Activated T-helper 1 cell treated with anti-CD3 and anti-CD28 coated beads, Interleukin-12 subunit alpha, Interleukin-12 subunit beta, Interleukin-2, Interleukin-4 antibody, amounts not matched to agents 30 ng/mL and 10 ng/mL and 1 ng/mL, durations not matched to agents 14 hours and 24 hours and 36 hours (primary cell): ENCODE data around the gene GP1BA. TPM values are rescaled to one million over a fixed set of nuclear protein-coding genes. Genes with fewer than 3 reads are reported as not detected.

Experiments
- DNase-seq: peaks from one replicate; pipeline ENCODE4 v3.0.0; 2021; ENCODE audit warnings: low spot score
- H3K27ac Mint-ChIP-seq: one replicate; pipeline ENCODE4 v1.8.0; 2021; ENCODE audit warnings: mild to moderate bottlenecking, mixed read lengths
- H3K27me3 Mint-ChIP-seq: one replicate; pipeline ENCODE4 v1.8.0; 2022; ENCODE audit warnings: mild to moderate bottlenecking, moderate library complexity, mixed read lengths; ENCODE audit not compliant: insufficient read depth
- H3K36me3 Mint-ChIP-seq: one replicate; pipeline ENCODE4 v1.8.0; 2021; ENCODE audit warnings: low read depth, mixed read lengths
- H3K4me1 Mint-ChIP-seq: one replicate; pipeline ENCODE4 v1.8.0; 2021; ENCODE audit warnings: low read depth, mixed read lengths
- H3K4me3 Mint-ChIP-seq: one replicate; pipeline ENCODE4 v1.8.0; 2021; ENCODE audit warnings: mild to moderate bottlenecking, moderate library complexity, mixed read lengths
- H3K9me3 Mint-ChIP-seq: one replicate; pipeline ENCODE4 v1.8.0; 2021; ENCODE audit warnings: mixed read lengths
- intact Hi-C: fragments of 100-400 bp; cut with micrococcal nuclease; formaldehyde crosslinking; loops from one replicate; pipeline ENCODE4 v1.15.1; 2024
- total RNA-seq: library from RNA; stranded (reverse); gene quantifications from 2 replicates; pipeline ENCODE4 v1.2.3, GENCODE V29; 2022

GP1BA gene
- total RNA-seq, 1 donor from 2014 or later, result not detected

DNA sequence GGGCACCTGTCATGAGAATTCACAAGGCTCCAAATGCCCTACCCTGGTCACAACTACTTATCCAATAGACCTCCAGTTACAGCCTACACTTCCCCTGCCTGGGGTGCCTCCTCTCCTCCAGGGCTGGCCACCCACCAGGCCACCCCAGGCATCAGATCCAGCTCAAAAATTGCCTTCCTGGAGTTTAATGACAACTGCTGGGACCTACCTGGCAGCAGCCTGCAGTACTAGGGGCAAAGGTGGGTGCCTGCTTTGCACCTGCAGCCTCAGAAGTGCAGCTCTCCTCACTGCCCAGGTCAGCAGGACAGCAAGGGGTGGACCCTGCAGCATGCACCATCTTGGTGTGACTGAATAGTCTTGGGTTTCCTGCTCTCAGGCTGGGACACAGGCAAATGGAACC is 3.6 kb downstream of the GP1BA start:
- intact Hi-C loops, result no loop called here
- Mint-ChIP-seq H3K4me1 (peaks cover 27% of the 10 kb centered on the region), H3K27me3 (no peaks in the 10 kb centered on the region), H3K27ac (no peak overlapping the region), H3K9me3 (no peaks in the 10 kb centered on the region), H3K4me3 (no peak overlapping the region), H3K36me3 (peaks cover 39% of the 10 kb centered on the region)
- DNase-seq, result no peak

DNA sequence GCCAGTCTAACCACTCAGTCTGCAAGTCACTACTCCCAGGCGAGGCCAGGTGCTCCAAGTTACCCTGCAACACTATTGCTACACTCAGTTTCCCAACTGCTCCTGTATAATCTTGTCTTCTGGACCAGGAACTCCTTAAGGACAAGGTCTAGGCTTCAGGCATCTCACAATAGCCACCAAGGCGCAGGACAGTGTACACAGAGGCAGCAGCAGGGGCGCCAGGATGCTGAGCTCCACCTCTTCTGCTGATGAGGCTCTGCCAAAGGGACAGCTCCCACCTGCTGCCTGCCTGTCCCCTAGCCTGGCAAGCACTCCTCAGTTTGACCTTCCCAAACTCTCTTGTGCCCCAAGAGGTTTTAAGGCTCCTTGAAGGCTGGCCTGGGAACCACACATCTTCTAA is 4.4 kb downstream of the GP1BA start:
- no peak overlapping the region for H3K4me3 Mint-ChIP-seq
- intact Hi-C loops, result no loop called here
- H3K9me3 Mint-ChIP-seq, result no peaks in the 10 kb centered on the region
- peaks cover 36% of the 10 kb centered on the region for H3K36me3 Mint-ChIP-seq
- H3K27ac Mint-ChIP-seq, result peak overlapping the region; percentile 19
- H3K27me3 Mint-ChIP-seq, result no peaks in the 10 kb centered on the region
- no peak for DNase-seq
- peaks cover 35% of the 10 kb centered on the region for H3K4me1 Mint-ChIP-seq

DNA sequence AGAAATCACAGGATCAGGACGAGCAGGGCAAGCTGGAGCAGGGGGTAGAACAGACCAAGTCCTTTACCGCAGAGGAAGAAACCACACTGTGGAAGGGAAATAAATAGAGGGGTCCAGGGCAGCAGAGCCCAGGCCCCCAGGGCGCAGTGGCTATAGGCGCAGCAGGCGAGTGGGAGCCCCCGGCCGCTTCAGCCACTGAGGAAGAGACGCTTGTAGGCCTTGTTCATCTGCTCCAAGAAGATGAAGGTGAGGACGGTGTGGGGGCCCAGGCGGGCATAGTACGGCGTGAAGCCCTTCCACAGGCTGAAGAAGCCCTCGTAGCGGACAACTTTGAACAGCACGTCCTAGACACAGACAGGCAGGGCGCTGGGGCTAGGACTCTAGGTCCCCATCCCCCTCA is 5.5 kb downstream of the GP1BA start:
- DNase-seq, result no peak
- intact Hi-C loops, result no loop called here
- H3K27ac Mint-ChIP-seq, result no peak overlapping the region
- H3K9me3 Mint-ChIP-seq, result no peaks in the 10 kb centered on the region
- H3K4me3 Mint-ChIP-seq, result peak overlapping the region; percentile 45
- H3K36me3 Mint-ChIP-seq, result peaks cover 46% of the 10 kb centered on the region
- H3K27me3 Mint-ChIP-seq, result no peaks in the 10 kb centered on the region
- H3K4me1 Mint-ChIP-seq, result peaks cover 46% of the 10 kb centered on the region

DNA sequence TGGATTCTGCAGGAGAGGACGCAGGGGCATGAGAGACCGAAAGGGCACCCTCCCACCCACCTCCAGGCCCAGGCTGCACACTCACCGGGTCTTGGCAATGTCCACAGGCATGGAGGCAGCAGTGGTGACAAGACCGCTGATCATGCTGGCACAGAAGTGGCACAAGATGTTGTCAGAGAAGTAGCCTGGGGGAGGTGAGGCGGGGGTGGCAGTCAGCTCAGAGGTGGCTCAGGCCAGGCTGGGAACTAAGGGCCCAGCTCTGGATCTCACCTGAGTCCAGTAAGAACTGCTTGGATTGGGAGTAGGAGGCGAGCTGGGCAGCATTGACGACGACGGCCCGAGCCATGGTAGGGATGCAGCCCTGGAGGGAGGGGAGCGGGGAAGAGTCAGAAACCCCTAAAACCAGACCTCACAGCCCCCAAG is 6.0 kb downstream of the GP1BA start:
- H3K36me3 Mint-ChIP-seq, result peaks cover 51% of the 10 kb centered on the region
- H3K4me1 Mint-ChIP-seq, result peaks cover 51% of the 10 kb centered on the region
- no peaks in the 10 kb centered on the region for H3K27me3 Mint-ChIP-seq
- peak overlapping the region; percentile 100 for H3K4me3 Mint-ChIP-seq
- no peak overlapping the region for H3K27ac Mint-ChIP-seq
- intact Hi-C loops, result no loop called here
- no peak for DNase-seq
- no peaks in the 10 kb centered on the region for H3K9me3 Mint-ChIP-seq

DNA sequence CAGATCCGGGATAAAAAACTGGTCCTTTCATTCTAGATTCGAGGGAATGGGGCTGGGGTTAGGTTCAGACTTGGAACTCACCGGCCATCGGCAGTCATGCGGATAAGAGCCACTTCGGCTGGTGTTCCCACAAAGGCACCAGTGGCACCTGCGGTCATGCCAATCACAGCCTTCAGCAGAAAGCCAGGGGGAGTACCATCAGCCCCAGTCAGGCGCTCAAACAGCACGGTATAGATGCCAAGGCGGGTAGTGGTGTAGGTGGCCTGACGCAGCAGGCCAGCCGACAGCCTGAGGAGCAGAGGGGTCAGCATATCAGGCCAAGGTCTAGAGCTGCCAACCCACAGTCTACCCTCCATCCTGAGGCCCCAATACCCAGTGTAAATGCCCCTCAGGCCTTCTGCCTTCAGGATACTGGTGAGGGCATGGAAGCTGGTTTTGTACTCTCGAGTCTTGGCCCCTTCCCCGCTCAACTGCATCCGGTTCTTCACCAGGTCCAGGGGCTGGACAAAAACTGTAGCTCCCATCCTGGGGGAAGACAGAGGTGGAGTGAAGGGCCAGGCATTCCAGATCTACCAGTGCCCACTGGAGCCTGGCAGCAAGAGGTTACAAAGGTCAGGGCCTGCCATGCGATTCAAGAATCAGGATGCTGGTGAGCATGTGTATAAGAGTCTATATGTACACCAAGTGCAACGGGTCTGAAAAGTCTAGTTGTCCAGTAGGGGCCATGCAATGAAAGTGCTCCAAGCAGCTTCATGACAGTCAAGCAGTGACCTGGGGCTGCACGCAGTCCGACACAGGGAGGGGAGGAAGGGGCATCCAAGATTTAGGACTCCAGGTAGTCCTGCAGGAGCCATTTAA is 6.8 kb downstream of the GP1BA start:
- DNase-seq, result no peak
- Mint-ChIP-seq H3K36me3 (peaks cover 50% of the 10 kb centered on the region), H3K27ac (peak overlapping the region; percentile 87), H3K27me3 (no peaks in the 10 kb centered on the region), H3K9me3 (no peaks in the 10 kb centered on the region), H3K4me1 (peaks cover 54% of the 10 kb centered on the region), H3K4me3 (peak overlapping the region; percentile 100)
- intact Hi-C loops, result no loop called here

DNA sequence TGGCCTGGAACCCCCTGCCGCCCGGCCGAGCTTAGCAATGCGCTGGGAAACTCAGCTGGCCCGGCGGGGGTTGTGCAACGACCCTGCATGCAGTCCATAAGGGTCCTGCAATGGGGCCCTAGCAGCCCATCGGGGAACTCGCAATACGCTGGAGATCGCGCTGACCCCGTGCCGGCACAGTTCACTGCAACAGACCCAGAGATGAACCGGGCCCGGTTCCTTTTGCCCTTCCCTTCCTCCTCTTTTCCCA is 7.4 kb downstream of the GP1BA start:
- Mint-ChIP-seq H3K27me3 (no peaks in the 10 kb centered on the region), H3K27ac (peak overlapping the region; percentile 87), H3K4me1 (peaks cover 54% of the 10 kb centered on the region), H3K4me3 (peak overlapping the region; percentile 100), H3K36me3 (peaks cover 50% of the 10 kb centered on the region), H3K9me3 (no peaks in the 10 kb centered on the region)
- DNase-seq, result no peak
- intact Hi-C loops, result no loop called here

DNA sequence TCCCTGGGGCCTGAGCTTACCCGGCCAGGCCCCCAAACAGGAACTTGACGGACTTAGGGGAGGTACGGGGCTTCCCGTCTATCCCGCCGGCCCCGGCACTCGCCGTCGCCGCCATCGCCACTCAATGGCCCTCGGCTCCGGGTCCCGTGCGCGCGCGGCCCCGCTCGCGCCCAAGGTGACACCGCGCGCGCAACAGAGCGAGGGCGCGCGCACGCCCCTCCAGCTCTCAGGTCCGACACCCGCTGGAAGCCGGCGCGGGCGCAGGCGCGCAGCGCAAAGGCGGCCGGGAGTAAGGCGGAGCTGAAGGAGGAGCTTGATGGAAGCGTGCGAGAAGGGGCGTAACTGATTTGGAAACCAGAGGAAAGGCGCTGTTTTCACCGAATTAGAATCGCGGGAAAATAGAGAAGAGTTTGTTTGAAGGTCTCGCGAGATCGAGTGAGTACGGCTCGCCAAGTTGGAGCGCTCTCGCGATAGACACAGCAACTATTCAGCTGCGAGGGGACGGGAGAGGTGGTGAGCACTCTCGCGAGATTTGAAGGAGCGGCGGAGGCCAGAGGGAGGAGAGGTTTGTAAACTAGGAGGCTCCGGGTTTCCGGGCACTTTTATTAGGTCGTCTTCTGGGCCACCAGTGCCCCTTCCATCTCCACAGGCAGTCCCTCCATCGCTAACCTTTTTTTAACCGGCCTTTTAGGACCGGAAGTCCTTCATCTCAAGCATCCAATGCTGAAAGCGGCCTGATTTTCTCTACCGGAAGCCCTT is 7.9 kb downstream of the GP1BA start, which contains the start of the genes RNF167 and SLC25A11:
RNF167 (plus strand) TSS at position 473 of the 759 bp plus-strand sequence. CDS start 642 bp downstream, outside the sequence.
SLC25A11 (minus strand) TSS at position 251 of the 759 bp plus-strand sequence; CDS start at position 115, 136 bp downstream.
- no peaks in the 10 kb centered on the region for H3K9me3 Mint-ChIP-seq
- peak within 1 kb of the TSS; percentile 100 for H3K4me3 Mint-ChIP-seq
- intact Hi-C loops, result loop anchor here (1.0 to 5.0 kb wide), 9 partner anchors 8 to 573 kb away; partner anchors contain the start of genes C17orf107, INCA1, KIF1C and MED11
- peaks cover 54% of the 10 kb centered on the region for H3K36me3 Mint-ChIP-seq
- peaks cover 56% of the 10 kb centered on the region for H3K4me1 Mint-ChIP-seq
- DNase-seq, result peak; percentile 98
- H3K27me3 Mint-ChIP-seq, result no peaks in the 10 kb centered on the region
- H3K27ac Mint-ChIP-seq, result peak within 1 kb of the TSS; percentile 94

DNA sequence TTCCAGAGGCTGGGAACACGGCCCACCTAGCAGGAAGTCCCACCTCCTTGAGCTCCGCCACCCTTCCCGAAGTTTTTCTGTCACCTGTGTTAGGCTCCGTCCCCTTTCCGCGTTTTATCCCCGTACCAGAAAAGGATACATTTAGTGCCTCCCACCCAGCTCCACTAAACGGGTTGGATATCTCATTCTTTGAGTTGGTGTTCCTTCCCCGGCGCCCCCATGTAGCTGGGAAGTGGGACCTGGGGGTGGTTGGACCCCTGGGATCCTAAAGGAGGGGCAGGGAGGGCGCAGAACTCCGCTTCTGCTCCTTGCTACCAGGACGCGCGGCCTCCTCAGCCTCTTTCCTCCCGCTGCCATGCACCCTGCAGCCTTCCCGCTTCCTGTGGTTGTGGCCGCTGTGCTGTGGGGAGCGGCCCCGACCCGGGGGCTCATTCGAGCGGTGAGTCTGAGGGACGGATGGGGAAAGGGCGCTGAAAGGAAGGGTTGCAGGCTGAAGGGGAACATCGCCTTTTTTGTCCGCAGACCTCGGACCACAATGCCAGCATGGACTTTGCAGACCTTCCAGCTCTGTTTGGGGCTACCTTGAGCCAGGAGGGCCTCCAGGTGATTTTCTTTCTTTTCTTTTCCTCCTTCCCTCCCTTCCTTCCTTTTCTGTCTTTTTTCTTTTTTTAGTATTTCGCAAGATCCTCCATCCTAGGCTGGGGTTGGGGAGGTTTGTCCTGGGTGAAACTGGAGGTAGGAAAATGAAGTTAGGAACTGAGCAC is 8.7 kb downstream of the GP1BA start:
- Mint-ChIP-seq H3K4me3 (peak overlapping the region; percentile 100), H3K27me3 (no peaks in the 10 kb centered on the region), H3K36me3 (peaks cover 62% of the 10 kb centered on the region), H3K27ac (peak overlapping the region; percentile 94), H3K9me3 (no peaks in the 10 kb centered on the region), H3K4me1 (peaks cover 63% of the 10 kb centered on the region)
- peak; percentile 56 for DNase-seq
- intact Hi-C loops, result loop anchor here (1.0 to 5.0 kb wide), 9 partner anchors 8 to 573 kb away; partner anchors contain the start of genes C17orf107, INCA1, KIF1C and MED11

DNA sequence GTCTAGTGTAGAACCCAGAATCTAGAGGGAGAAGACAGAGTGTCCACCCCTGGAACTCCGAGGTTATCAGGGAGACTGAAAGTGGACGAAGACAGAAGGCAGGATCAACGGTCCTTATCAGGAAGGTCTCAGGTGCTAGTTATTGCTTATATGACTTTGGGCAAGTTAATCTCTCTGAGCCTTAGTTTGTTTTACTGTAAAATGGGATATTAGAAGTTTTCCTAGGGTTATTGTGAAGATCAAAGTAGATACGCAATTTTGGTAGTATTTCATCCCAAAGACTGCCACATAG is 9.2 kb downstream of the GP1BA start:
- Mint-ChIP-seq H3K27ac (peak overlapping the region; percentile 94), H3K4me1 (peaks cover 63% of the 10 kb centered on the region)

DNA sequence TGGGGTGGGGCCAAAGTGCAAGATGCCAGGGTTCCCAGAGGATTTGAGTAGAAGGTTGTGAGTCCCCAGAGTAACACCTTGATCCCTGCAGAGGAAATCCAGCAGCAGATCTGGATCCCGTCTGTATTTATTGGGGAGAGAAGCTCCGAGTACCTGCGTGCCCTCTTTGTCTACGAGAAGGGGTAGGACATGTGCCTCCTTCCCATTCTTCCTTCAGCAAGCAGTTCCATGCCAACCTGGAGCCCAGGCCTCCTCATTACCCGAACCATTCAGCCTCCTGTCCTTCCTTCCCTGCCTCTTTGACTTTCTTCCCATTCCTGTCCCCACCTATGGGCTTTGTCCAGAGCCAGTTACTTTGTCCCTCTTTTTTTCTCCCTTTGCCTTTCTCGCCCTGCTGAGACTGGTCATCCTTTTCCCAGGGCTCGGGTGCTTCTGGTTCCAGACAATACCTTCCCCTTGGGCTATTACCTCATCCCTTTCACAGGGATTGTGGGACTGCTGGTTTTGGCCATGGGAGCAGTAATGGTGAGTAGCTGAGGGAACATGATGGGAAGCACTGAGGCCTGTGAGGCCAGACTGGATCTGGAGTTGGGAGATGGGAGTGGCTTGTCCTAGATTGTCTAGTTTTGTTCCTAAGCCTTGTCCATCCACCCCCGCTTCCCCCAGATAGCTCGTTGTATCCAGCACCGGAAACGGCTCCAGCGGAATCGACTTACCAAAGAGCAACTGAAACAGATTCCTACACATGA is 10.9 kb downstream of the GP1BA start:
- peaks cover 70% of the 10 kb centered on the region for H3K4me1 Mint-ChIP-seq
- intact Hi-C loops, result loop anchor here (5.0 kb wide), 1 partner anchor 576 kb away; the partner anchor contains the start of gene UBE2G1
- H3K36me3 Mint-ChIP-seq, result peaks cover 69% of the 10 kb centered on the region
- H3K9me3 Mint-ChIP-seq, result no peaks in the 10 kb centered on the region
- peak overlapping the region; percentile 100 for H3K4me3 Mint-ChIP-seq
- peak overlapping the region; percentile 53 for H3K27ac Mint-ChIP-seq
- no peak for DNase-seq
- peaks cover 2% of the 10 kb centered on the region for H3K27me3 Mint-ChIP-seq

More for the DNA sequence above, 9.2 kb downstream of the GP1BA start:
- Mint-ChIP-seq H3K36me3 (peaks cover 63% of the 10 kb centered on the region), H3K9me3 (no peaks in the 10 kb centered on the region), H3K27me3 (no peaks in the 10 kb centered on the region), H3K4me3 (peak overlapping the region; percentile 100)
- intact Hi-C loops, result loop anchor here (2.0 to 5.0 kb wide), 3 partner anchors 56 to 574 kb away; partner anchors contain the start of genes INCA1, KIF1C, MED11 and UBE2G1
- no peak for DNase-seq

DNA sequence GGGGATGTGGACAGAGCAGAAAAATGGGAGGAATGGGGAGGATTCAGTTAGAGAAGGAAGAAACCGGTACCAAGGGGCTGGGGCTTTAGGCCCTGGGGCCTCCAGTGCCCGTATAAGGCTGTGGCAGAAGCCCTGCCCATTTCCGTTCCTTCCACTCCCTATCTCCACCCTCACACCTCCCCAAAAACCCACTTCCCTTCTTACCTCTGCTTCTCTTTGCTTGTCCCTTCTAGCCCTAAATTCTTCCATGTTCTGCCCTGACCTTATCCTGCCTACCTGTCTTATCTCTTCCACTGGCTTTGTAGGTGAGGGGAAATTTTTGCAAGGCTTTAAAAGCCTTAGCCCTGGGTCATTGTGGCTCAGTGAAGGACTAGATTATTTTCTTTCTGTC is 12.1 kb downstream of the GP1BA start:
- H3K9me3 Mint-ChIP-seq, result no peaks in the 10 kb centered on the region
- H3K27ac Mint-ChIP-seq, result peak overlapping the region; percentile 94
- DNase-seq, result peak; percentile 66
- intact Hi-C loops, result loop anchor here (5.0 kb wide), 1 partner anchor 577 kb away; the partner anchor contains the start of gene UBE2G1
- H3K36me3 Mint-ChIP-seq, result peaks cover 62% of the 10 kb centered on the region
- H3K4me3 Mint-ChIP-seq, result peak overlapping the region; percentile 100
- H3K27me3 Mint-ChIP-seq, result peaks cover 2% of the 10 kb centered on the region
- H3K4me1 Mint-ChIP-seq, result peaks cover 64% of the 10 kb centered on the region
